Endothelial cell of umbilical vein (primary cell): Measurements from ENCODE around the gene CRY1. TPM values are rescaled to one million over a fixed set of nuclear protein-coding genes. Genes with fewer than 3 reads are reported as not detected.

ENCODE experiments used
- BruUV-seq: library from RNA; stranded (reverse); fragments of 400-500 nt; replicated peaks from 2 replicates; lab custom pipeline; 2021; lab: Mats Ljungman, UMichigan
- CTCF ChIA-PET: fragments of 300-600, 350-600 bp; sonication (Branson Sonifier 250); formaldehyde crosslinking; loops from one replicate; lab custom pipeline; 2021; ENCODE audit warnings: antibody characterized with exemption, inconsistent platforms; lab: Charles Lee
- POLR2A ChIA-PET: fragments of 300-600, 350-600 bp; sonication (Branson Sonifier 250); formaldehyde crosslinking; loops from one replicate; lab custom pipeline; 2021; ENCODE audit warnings: antibody characterized with exemption, inconsistent platforms; lab: Charles Lee
- DNase-seq: peaks from one replicate; pipeline ENCODE4 v3.0.0-alpha.2; 2011; ENCODE audit warnings: low read depth, low spot score
- FAIRE-seq: peaks from 2 replicates; lab custom pipeline; 2011; peaks lifted over from hg19 to GRCh38; lab: Jason Lieb, UNC
- H2AFZ ChIP-seq: 2 replicates; pipeline ENCODE4 v1.6.0; 2012; ENCODE audit warnings: low read depth, low read length, control low read depth, inconsistent platforms
- H3K27ac ChIP-seq: 2 replicates; pipeline ENCODE4 v1.5.1; 2011; ENCODE audit warnings: low read depth, mild to moderate bottlenecking, control low read depth, low read length, moderate library complexity; ENCODE audit not compliant: insufficient read depth
- H3K27me3 ChIP-seq, 2 experiments: 2 replicates each; pipeline versions ENCODE4 v1.6.0 to v1.6.1; 2011; ENCODE audit warnings: low read length in 2 of 2, mixed read lengths in 1 of 2; ENCODE audit not compliant: control insufficient read depth in 2 of 2, insufficient read depth in 2 of 2
- H3K36me3 ChIP-seq, 2 experiments: 2 replicates in 1 of 2; 3 replicates in 1 of 2; pipeline ENCODE4 v1.5.1; 2011; ENCODE audit warnings: low read length in 2 of 2, mild to moderate bottlenecking in 1 of 2, moderate library complexity in 1 of 2; ENCODE audit not compliant: control insufficient read depth in 2 of 2, insufficient read depth in 2 of 2; ENCODE audit errors: extremely low read depth in 1 of 2
- H3K4me1 ChIP-seq: 3 replicates; pipeline ENCODE4 v1.5.1; 2011; ENCODE audit warnings: mild to moderate bottlenecking, low read length; ENCODE audit not compliant: control insufficient read depth, insufficient read depth; ENCODE audit errors: extremely low read depth
- H3K4me2 ChIP-seq: 2 replicates; pipeline ENCODE4 v1.6.1; 2011; ENCODE audit warnings: low read length, control low read depth, mixed read lengths; ENCODE audit not compliant: insufficient read depth
- H3K4me3 ChIP-seq, 3 experiments: fragments of 200-600 bp in 1 of 3; sonication (generic), shearing (Covaris generic) in 1 of 3; replicated peaks in 1 of 3; 2 replicates each; pipeline ENCODE4 v1.5.1; 2011 to 2016; ENCODE audit warnings: control low read depth in 3 of 3, low read length in 3 of 3, mild to moderate bottlenecking in 2 of 3, inconsistent platforms in 1 of 3, low read depth in 1 of 3, moderate library complexity in 1 of 3; ENCODE audit not compliant: insufficient read depth in 1 of 3
- H3K79me2 ChIP-seq: 2 replicates; pipeline ENCODE4 v1.6.0; 2012; ENCODE audit warnings: low read length, inconsistent platforms; ENCODE audit not compliant: control insufficient read depth, insufficient read depth
- H3K9ac ChIP-seq: replicated peaks from 2 replicates; pipeline ENCODE3; 2011; ENCODE audit warnings: low read length, control low read depth; ENCODE audit not compliant: insufficient read depth; ENCODE audit errors: extremely low read depth
- H3K9me1 ChIP-seq: replicated peaks from 3 replicates; pipeline ENCODE4 v1.6.0; 2011; ENCODE audit warnings: mild to moderate bottlenecking, low read length; ENCODE audit not compliant: control insufficient read depth, insufficient read depth; ENCODE audit errors: extremely low read depth
- H3K9me3 ChIP-seq: replicated peaks from 2 replicates; pipeline ENCODE4 v1.5.1; 2012; ENCODE audit warnings: low read length, inconsistent platforms; ENCODE audit not compliant: control insufficient read depth, insufficient read depth
- H4K20me1 ChIP-seq: replicated peaks from 2 replicates; pipeline ENCODE3; 2011; ENCODE audit warnings: mild to moderate bottlenecking, low read length; ENCODE audit not compliant: control insufficient read depth, insufficient read depth; ENCODE audit errors: extremely low read depth
- MYC ChIP-seq: IDR thresholded peaks from one replicate; pipeline ENCODE4 v1.6.1; 2011; ENCODE audit warnings: mild to moderate bottlenecking, low read depth, low read length
- POLR2A ChIP-seq: IDR thresholded peaks from 2 replicates; pipeline ENCODE4 v1.6.1; 2012; ENCODE audit warnings: low read depth, mild to moderate bottlenecking, control low read depth, low read length
- dilution Hi-C: fragments of 300-500 bp; cut with MboI; formaldehyde crosslinking; loops from one replicate; pipeline ENCODE4 v1.15.0; 2019; ENCODE audit warnings: low sequenced_read_pairs; ENCODE audit not compliant: extremely low pct_ligation_motif_present
- intact Hi-C: fragments of 100-400 bp; cut with micrococcal nuclease; formaldehyde crosslinking; loops from one replicate; pipeline ENCODE4 v1.10.0; 2022
- polyA plus RNA-seq, 4 experiments: library from polyadenylated mRNA; depleted of rRNA in 3 of 4; stranded (reverse) in 3 of 4; unstranded in 1 of 4; fragments of >200 nt; gene quantifications; 2 replicates each; pipeline versions ENCODE4 v1.2.1 to v1.2.3, GENCODE V29; 2011 to 2012; ENCODE audit warnings: missing spikeins in 1 of 4
- total RNA-seq: library from RNA; stranded (reverse); gene quantifications from 2 replicates; pipeline ENCODE4 v1.2.3, GENCODE V29; 2021
- TF ChIP-seq, protein P1 (sequence below), 2 donors: IDR thresholded peaks; 1 replicate in 1 of 2; 2 replicates in 1 of 2; pipeline ENCODE4 v1.5.1; 2011; ENCODE audit warnings: low read length in 2 of 2, mild to moderate bottlenecking in 2 of 2, moderate library complexity in 2 of 2, control low read depth in 1 of 2, inconsistent platforms in 1 of 2, low read depth in 1 of 2; ENCODE audit not compliant: insufficient read depth in 1 of 2; ENCODE audit errors: extremely low read depth in 1 of 2
- TF ChIP-seq, protein P2 (sequence below): IDR thresholded peaks from 2 replicates; pipeline ENCODE4 v1.6.1; 2011; ENCODE audit not compliant: insufficient read depth, insufficient read length

The CRY1 gene
- total and polyA plus RNA-seq, 2 donors (not counting 3 experiments of a cell fraction or from before 2014, with no cell fraction given) = 11.4 to 21.0 TPM

DNA sequence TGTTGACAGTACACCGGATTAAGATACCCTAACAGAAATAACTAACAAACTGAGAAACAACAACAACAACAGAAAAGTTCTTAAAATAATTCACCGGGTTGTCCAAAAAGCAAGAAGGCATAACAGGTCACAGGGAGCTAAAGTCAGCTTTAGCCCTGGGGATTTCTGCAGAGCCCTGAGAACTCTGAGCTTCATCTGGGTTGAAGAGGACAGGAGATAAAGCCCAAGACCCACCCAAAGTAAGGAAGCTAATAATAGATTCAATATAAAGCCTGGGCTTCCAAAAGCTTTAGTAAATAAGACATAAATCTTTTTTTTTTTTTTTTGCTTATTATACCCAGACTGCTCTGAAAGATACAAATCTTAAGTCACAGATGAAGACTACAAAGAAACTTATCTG, 62.3 kb downstream of the CRY1 start:
- no peaks in the 10 kb centered on the region for H3K9me1 ChIP-seq
- dilution Hi-C loops = no loop called here
- DNase-seq (no peak), FAIRE-seq (no peak)
- ChIA-PET CTCF (interaction anchor here (0.9 to 1.2 kb wide), 2 partner anchors 23 to 261 kb away, joined by 3 read pairs; no protein-coding TSS in a partner anchor), POLR2A (no interaction called here)
- H3K9me3 ChIP-seq = no peaks in the 10 kb centered on the region
- no peak overlapping the region for H3K27ac ChIP-seq
- H3K27me3 ChIP-seq = no peaks in the 10 kb centered on the region
- no peak overlapping the region for H3K4me3 ChIP-seq
- TF ChIP-seq POLR2A = no peak
- intact Hi-C loops = no loop called here
- no peak overlapping the region for H3K4me2 ChIP-seq
- no peaks in the 10 kb centered on the region for H3K36me3 ChIP-seq
- BruUV-seq = no TSS peak
- H3K4me1 ChIP-seq = peaks cover 17% of the 10 kb centered on the region
- H3K9ac ChIP-seq = no peak overlapping the region
- H3K79me2 ChIP-seq = peaks cover 11% of the 10 kb centered on the region
- H4K20me1 ChIP-seq = no peaks in the 10 kb centered on the region
- no peak overlapping the region for H2AFZ ChIP-seq

DNA sequence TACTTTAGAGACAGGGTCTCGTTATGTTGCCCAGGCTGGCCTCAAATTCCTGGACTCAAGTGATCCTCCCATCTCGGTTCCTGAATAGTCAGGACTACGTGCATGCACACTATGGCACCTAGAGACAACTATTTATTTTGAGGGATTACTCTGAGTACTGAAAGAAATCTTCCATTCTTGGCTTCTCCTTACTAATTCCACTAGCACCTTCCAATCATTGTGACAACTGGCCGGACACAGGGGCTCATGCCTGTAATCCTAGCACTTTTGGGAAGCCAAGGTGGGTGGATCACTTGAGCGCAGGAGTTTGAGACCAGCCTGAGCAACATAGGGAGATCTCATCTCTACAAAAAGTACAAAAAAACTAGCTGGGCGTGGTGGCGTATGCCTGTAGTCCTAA, 64.3 kb downstream of the CRY1 start:
- no TSS peak for BruUV-seq
- H3K79me2 ChIP-seq = peaks cover 17% of the 10 kb centered on the region
- H3K27me3 ChIP-seq = no peaks in the 10 kb centered on the region
- dilution Hi-C loops = no loop called here
- H3K4me3 ChIP-seq = no peak overlapping the region
- no peak overlapping the region for H3K4me2 ChIP-seq
- intact Hi-C loops = no loop called here
- no peak overlapping the region for H3K27ac ChIP-seq
- no peak overlapping the region for H3K9ac ChIP-seq
- H4K20me1 ChIP-seq = no peaks in the 10 kb centered on the region
- no peak for DNase-seq
- no peaks in the 10 kb centered on the region for H3K36me3 ChIP-seq
- FAIRE-seq = no peak
- H3K9me1 ChIP-seq = no peaks in the 10 kb centered on the region
- no peak overlapping the region for H2AFZ ChIP-seq
- ChIA-PET POLR2A (no interaction called here), CTCF (interaction anchor here (0.8 kb wide), 1 partner anchor 14 kb away, joined by 3 read pairs; no protein-coding TSS in a partner anchor)
- H3K9me3 ChIP-seq = no peaks in the 10 kb centered on the region
- no peak for TF ChIP-seq MYC
- TF ChIP-seq, protein P1, sequence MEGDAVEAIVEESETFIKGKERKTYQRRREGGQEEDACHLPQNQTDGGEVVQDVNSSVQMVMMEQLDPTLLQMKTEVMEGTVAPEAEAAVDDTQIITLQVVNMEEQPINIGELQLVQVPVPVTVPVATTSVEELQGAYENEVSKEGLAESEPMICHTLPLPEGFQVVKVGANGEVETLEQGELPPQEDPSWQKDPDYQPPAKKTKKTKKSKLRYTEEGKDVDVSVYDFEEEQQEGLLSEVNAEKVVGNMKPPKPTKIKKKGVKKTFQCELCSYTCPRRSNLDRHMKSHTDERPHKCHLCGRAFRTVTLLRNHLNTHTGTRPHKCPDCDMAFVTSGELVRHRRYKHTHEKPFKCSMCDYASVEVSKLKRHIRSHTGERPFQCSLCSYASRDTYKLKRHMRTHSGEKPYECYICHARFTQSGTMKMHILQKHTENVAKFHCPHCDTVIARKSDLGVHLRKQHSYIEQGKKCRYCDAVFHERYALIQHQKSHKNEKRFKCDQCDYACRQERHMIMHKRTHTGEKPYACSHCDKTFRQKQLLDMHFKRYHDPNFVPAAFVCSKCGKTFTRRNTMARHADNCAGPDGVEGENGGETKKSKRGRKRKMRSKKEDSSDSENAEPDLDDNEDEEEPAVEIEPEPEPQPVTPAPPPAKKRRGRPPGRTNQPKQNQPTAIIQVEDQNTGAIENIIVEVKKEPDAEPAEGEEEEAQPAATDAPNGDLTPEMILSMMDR (IDR thresholded peaks at IDR 0.05; ENCODE audit: extremely low read depth in 1 of 2, insufficient read depth in 1 of 2, low read depth in 1 of 2, low read length in 2 of 2) = no peak
- TF ChIP-seq, protein P2, sequence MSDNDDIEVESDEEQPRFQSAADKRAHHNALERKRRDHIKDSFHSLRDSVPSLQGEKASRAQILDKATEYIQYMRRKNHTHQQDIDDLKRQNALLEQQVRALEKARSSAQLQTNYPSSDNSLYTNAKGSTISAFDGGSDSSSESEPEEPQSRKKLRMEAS = no peak
- peaks cover 17% of the 10 kb centered on the region for H3K4me1 ChIP-seq
